ENCODE data around the gene LCN9.
"Not testable (repeated sequence)": the region's sequence is repeated elsewhere in the genome, so short reads cannot be mapped to it uniquely, and the experiment has no call there.

Gene LCN9

DNA sequence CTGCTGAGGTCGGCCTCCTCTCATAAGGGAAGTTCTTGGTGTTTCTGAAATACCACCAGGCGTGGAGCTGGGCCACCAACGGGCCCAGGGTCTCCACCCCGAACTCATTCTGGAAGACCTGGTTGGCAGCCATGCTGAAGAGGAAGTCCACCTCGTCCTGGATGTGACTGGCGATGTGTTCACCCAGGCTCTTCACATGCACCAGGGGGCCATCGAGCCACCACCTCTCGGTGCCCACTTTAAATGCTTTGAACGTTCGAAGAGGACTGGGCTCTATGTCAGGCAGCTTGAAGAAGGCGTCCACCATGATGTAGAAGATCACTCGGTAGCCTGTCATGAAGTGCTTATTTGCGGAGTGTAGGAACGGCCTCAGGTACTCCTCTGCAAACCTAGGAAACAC lies 38.8 kb upstream of the LCN9 start:
- no peak for TF ChIP-seq CTCF (IDR thresholded peaks at IDR 0.05; ENCODE audit: insufficient read depth, low read length, missing control alignments)
- DNase-seq (ENCODE audit: low read depth, low spot score), result no peak
- no peak overlapping the region for H3K4me3 ChIP-seq (ENCODE audit: low read depth, low read length)
- POLR2A ChIA-PET, result no interaction called here
- CTCF ChIA-PET, result interaction anchor here (2.8 kb wide), 1 partner anchor 20 kb away, joined by 8 read pairs; no protein-coding TSS in a partner anchor

GRCh38 chr9:135632841-135633240 lies 30.3 kb upstream of the LCN9 start:
- no peak overlapping the region for H3K4me3 ChIP-seq (ENCODE audit: low read depth, low read length)
- ChIA-PET POLR2A (no interaction called here), CTCF (interaction anchor here (1.3 kb wide), 1 partner anchor 70 kb away, joined by 3 read pairs; the partner anchor contains the start of gene KCNT1)
- DNase-seq (ENCODE audit: low read depth, low spot score), result no peak
- no peak for TF ChIP-seq CTCF (IDR thresholded peaks at IDR 0.05; ENCODE audit: insufficient read depth, low read length, missing control alignments)

DNA sequence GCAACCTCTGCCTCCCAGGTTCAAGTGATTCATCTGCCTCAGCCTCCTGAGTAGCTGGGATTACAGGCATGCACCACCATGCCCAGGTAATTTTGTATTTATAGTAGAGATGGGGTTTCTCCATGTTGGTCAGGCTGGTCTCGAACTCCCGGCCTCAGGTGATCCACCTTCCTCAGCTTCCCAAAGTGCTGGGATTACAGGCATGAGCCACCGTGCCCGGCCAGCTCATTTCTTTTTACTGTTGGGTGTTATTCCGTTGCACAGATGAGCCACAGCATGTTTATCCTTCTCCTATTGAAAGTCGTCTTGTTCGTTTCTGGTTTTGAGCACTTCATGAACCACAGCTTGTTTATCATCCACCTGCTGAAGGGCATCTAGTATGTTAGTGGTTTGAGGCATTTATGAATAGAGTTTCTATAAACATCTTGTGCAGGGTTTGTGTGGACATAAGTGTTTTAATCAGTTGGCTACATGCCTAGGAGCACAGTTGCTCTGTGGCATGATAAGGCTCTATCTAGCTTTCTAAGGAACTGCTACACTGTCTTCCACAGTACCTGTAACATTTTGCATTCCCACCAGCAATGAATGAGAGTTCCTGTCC lies 26.1 kb upstream of the LCN9 start:
- CTCF ChIA-PET; H3K4me3 ChIP-seq (ENCODE audit: low read depth, low read length); POLR2A ChIA-PET; DNase-seq (ENCODE audit: low read depth, low spot score): not testable (repeated sequence)

GRCh38 chr9:135639196-135639595 lies 23.9 kb upstream of the LCN9 start, which contains the start of gene GLT6D1:
TSS of gene GLT6D1 (minus strand) at chr9:135639540. CDS start at chr9:135639187, 353 bp downstream.
- TF ChIP-seq CTCF (IDR thresholded peaks at IDR 0.05; ENCODE audit: insufficient read depth, low read length, missing control alignments), result no peak
- ChIA-PET POLR2A (no interaction called here), CTCF (interaction anchor here (1.7 kb wide), 1 partner anchor 36 kb away, joined by 5 read pairs; no protein-coding TSS in a partner anchor)
- H3K4me3 ChIP-seq (ENCODE audit: low read depth, low read length), result no peak within 1 kb of the TSS
- DNase-seq (ENCODE audit: low read depth, low spot score), result no peak

DNA sequence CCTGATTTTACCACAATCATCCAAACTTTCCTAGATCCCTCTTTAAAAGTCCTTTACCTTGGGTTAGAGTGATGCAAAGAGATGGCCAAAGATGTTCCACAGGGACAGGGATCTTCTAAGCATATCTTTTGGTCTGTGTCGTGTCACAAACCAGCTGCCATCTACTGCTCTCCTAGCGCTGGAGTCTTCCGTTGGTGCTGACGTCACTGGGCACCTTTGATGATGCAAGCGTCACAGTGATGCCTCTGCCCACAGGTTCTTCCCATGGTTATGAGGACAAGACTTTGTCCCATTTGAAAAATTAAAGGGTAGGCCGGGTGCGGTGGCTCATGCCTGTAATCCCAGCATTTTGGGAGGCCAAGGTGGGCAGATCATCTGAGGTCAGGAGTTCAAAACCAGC lies 22.1 kb upstream of the LCN9 start:
- no peak for DNase-seq (ENCODE audit: low read depth, low spot score)
- POLR2A ChIA-PET, result no interaction called here
- TF ChIP-seq CTCF (IDR thresholded peaks at IDR 0.05; ENCODE audit: insufficient read depth, low read length, missing control alignments), result no peak
- CTCF ChIA-PET, result no interaction called here
- H3K4me3 ChIP-seq (ENCODE audit: low read depth, low read length), result no peak overlapping the region

DNA sequence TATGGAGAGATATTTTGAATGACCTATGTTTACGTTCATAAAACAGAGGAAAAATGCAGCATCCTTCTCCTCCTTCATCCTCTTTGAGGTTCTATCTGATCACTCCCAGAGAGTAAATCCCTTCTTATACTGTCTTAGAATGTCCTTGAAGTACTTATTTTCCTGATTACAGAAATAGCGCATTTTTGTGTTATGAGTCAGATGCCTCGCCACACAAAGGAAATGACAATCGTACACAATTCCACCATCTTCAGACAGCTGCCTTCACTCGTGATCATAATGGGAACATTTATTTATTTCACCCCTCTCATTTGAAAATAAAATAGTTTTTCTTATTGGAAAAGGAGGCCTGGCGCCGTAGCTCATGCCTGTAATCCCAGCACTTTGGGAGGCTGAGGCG lies 21.4 kb upstream of the LCN9 start:
- no peak for DNase-seq (ENCODE audit: low read depth, low spot score)
- CTCF ChIA-PET, result no interaction called here
- POLR2A ChIA-PET, result no interaction called here
- no peak overlapping the region for H3K4me3 ChIP-seq (ENCODE audit: low read depth, low read length)
- TF ChIP-seq CTCF (IDR thresholded peaks at IDR 0.05; ENCODE audit: insufficient read depth, low read length, missing control alignments), result no peak

DNA sequence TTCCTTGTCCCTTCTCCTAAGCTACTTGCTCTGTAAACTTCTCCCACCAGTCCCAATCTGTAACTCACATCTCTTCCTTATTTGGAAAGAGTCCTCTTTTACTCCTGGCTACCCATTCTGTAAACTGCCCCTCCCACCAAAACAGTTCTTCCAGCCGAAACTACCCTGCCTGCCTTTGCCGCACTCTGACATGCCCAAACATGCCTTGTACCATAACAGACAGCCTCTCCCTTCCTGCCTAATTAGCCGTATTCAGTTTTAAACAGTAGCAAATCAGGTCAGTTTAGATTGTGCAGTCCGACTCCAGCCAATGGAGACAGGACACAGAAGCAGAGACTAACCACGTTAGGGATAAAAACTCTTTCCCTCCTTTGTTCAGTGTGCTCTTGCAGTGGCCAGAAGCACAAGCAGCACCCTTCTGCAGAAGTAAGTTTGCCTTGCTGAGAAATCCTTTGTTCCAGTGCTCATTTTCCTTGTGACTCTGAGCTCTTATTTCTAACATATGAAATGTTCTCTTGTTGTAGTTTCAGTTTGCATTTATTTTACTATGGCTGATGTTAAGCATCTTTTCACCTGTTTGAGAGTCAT lies 18.4 kb upstream of the LCN9 start:
- ChIA-PET CTCF (no interaction called here), POLR2A (no interaction called here)
- no peak for TF ChIP-seq CTCF (IDR thresholded peaks at IDR 0.05; ENCODE audit: insufficient read depth, low read length, missing control alignments)
- DNase-seq (ENCODE audit: low read depth, low spot score), result no peak
- H3K4me3 ChIP-seq (ENCODE audit: low read depth, low read length), result no peak overlapping the region
